HepG2 (cell line): Measurements from ENCODE around the gene PTBP2. TPM values are rescaled to one million over a fixed set of nuclear protein-coding genes. Genes with fewer than 3 reads are reported as not detected.

Experiments used
- CENPX ChIP-seq: sonication (generic); formaldehyde crosslinking; IDR thresholded peaks from 2 replicates; pipeline ENCODE4 v1.9.0; 2021; ENCODE audit warnings: mild to moderate bottlenecking, missing genetic modification reagents, moderate library complexity
- HBP1 ChIP-seq: IDR thresholded peaks from 2 replicates; pipeline ENCODE4 v1.6.1; 2016; ENCODE audit warnings: low read depth, control low read depth
- IKZF5 ChIP-seq: IDR thresholded peaks from 2 replicates; pipeline ENCODE4 v1.6.1; 2018; ENCODE audit warnings: missing genetic modification reagents, mild to moderate bottlenecking, missing compliant biosample characterization
- TFDP1 ChIP-seq: IDR thresholded peaks from 2 replicates; pipeline ENCODE4 v1.6.1; 2016; ENCODE audit warnings: missing compliant biosample characterization, missing genetic modification reagents, borderline replicate concordance
- ZBTB25 ChIP-seq: IDR thresholded peaks from 2 replicates; pipeline ENCODE4 v1.6.1; 2018; ENCODE audit warnings: missing genetic modification reagents
- ZNF329 ChIP-seq: sonication (generic); formaldehyde crosslinking; IDR thresholded peaks from 2 replicates; pipeline ENCODE4 v1.9.0; 2021; ENCODE audit warnings: low read depth, mild to moderate bottlenecking, missing genetic modification reagents
- ZNF383 ChIP-seq: sonication (generic); formaldehyde crosslinking; IDR thresholded peaks from 2 replicates; pipeline ENCODE4 v1.4.0; 2020; ENCODE audit warnings: missing genetic modification reagents, mild to moderate bottlenecking, borderline replicate concordance
- ZNF816 ChIP-seq: sonication (generic); formaldehyde crosslinking; IDR thresholded peaks from 2 replicates; pipeline ENCODE4 v1.8.0; 2022; ENCODE audit warnings: missing genetic modification reagents, mild to moderate bottlenecking, borderline replicate concordance
- polyA plus RNA-seq, 8 experiments: library from polyadenylated mRNA; depleted of rRNA in 3 of 8; stranded (reverse) in 7 of 8; unstranded in 1 of 8; fragments of >200 nt; fragmentation: Illumina TruSeq in 4 of 8; extraction: Trizol in 4 of 8; gene quantifications; 2 replicates each; pipeline versions ENCODE4 v1.2.1 to v1.2.3, GENCODE V29; 2011 to 2016; ENCODE audit warnings: low read depth in 4 of 8, missing spikeins in 1 of 8, mixed read lengths in 1 of 8; ENCODE audit not compliant: insufficient read depth in 1 of 8
- total RNA-seq, 5 experiments: library from RNA; depleted of rRNA; stranded (reverse); fragments of >200 nt; fragmentation: Illumina TruSeq; extraction: Trizol; gene quantifications; 2 replicates each; pipeline ENCODE4 v1.2.3, GENCODE V29; 2016; ENCODE audit warnings: low read depth in 1 of 5
- TF ChIP-seq, protein P1 (sequence below): IDR thresholded peaks from 2 replicates; pipeline ENCODE4 v1.4.0; 2020; ENCODE audit warnings: mild to moderate bottlenecking, missing genetic modification reagents
- TF ChIP-seq, protein P2 (sequence below): sonication (generic); formaldehyde crosslinking; IDR thresholded peaks from 2 replicates; pipeline ENCODE4 v1.4.0; 2020; ENCODE audit warnings: mild to moderate bottlenecking, missing genetic modification reagents, borderline replicate concordance
- TF ChIP-seq, protein P3 (sequence below): sonication (generic); formaldehyde crosslinking; IDR thresholded peaks from 2 replicates; pipeline ENCODE4 v1.5.0; 2020; ENCODE audit warnings: mild to moderate bottlenecking, missing genetic modification reagents, borderline replicate concordance

The PTBP2 gene
- total and polyA plus RNA-seq, 2 of the 13 experiments (the other 11 are each of a cell fraction or from before 2014, with no cell fraction given), result 10.5 to 14.1 TPM

GRCh38 chr1:96721416-96722160 lies at the start of gene PTBP2 (continued):
- TF ChIP-seq, protein P1, sequence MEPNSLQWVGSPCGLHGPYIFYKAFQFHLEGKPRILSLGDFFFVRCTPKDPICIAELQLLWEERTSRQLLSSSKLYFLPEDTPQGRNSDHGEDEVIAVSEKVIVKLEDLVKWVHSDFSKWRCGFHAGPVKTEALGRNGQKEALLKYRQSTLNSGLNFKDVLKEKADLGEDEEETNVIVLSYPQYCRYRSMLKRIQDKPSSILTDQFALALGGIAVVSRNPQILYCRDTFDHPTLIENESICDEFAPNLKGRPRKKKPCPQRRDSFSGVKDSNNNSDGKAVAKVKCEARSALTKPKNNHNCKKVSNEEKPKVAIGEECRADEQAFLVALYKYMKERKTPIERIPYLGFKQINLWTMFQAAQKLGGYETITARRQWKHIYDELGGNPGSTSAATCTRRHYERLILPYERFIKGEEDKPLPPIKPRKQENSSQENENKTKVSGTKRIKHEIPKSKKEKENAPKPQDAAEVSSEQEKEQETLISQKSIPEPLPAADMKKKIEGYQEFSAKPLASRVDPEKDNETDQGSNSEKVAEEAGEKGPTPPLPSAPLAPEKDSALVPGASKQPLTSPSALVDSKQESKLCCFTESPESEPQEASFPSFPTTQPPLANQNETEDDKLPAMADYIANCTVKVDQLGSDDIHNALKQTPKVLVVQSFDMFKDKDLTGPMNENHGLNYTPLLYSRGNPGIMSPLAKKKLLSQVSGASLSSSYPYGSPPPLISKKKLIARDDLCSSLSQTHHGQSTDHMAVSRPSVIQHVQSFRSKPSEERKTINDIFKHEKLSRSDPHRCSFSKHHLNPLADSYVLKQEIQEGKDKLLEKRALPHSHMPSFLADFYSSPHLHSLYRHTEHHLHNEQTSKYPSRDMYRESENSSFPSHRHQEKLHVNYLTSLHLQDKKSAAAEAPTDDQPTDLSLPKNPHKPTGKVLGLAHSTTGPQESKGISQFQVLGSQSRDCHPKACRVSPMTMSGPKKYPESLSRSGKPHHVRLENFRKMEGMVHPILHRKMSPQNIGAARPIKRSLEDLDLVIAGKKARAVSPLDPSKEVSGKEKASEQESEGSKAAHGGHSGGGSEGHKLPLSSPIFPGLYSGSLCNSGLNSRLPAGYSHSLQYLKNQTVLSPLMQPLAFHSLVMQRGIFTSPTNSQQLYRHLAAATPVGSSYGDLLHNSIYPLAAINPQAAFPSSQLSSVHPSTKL, result peak; percentile 40; the same call in 1 of the 2 replicates
- TF ChIP-seq CENPX, result no peak
- TF ChIP-seq, protein P2, sequence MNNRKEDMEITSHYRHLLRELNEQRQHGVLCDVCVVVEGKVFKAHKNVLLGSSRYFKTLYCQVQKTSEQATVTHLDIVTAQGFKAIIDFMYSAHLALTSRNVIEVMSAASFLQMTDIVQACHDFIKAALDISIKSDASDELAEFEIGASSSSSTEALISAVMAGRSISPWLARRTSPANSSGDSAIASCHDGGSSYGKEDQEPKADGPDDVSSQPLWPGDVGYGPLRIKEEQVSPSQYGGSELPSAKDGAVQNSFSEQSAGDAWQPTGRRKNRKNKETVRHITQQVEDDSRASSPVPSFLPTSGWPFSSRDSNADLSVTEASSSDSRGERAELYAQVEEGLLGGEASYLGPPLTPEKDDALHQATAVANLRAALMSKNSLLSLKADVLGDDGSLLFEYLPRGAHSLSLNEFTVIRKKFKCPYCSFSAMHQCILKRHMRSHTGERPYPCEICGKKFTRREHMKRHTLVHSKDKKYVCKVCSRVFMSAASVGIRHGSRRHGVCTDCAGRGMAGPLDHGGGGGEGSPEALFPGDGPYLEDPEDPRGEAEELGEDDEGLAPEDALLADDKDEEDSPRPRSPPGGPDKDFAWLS (CRISPR knock-in tag), result no peak
- no peak for TF ChIP-seq IKZF5 (CRISPR knock-in tag)
- TF ChIP-seq ZNF816 (CRISPR knock-in tag), result no peak
- TF ChIP-seq, protein P3, sequence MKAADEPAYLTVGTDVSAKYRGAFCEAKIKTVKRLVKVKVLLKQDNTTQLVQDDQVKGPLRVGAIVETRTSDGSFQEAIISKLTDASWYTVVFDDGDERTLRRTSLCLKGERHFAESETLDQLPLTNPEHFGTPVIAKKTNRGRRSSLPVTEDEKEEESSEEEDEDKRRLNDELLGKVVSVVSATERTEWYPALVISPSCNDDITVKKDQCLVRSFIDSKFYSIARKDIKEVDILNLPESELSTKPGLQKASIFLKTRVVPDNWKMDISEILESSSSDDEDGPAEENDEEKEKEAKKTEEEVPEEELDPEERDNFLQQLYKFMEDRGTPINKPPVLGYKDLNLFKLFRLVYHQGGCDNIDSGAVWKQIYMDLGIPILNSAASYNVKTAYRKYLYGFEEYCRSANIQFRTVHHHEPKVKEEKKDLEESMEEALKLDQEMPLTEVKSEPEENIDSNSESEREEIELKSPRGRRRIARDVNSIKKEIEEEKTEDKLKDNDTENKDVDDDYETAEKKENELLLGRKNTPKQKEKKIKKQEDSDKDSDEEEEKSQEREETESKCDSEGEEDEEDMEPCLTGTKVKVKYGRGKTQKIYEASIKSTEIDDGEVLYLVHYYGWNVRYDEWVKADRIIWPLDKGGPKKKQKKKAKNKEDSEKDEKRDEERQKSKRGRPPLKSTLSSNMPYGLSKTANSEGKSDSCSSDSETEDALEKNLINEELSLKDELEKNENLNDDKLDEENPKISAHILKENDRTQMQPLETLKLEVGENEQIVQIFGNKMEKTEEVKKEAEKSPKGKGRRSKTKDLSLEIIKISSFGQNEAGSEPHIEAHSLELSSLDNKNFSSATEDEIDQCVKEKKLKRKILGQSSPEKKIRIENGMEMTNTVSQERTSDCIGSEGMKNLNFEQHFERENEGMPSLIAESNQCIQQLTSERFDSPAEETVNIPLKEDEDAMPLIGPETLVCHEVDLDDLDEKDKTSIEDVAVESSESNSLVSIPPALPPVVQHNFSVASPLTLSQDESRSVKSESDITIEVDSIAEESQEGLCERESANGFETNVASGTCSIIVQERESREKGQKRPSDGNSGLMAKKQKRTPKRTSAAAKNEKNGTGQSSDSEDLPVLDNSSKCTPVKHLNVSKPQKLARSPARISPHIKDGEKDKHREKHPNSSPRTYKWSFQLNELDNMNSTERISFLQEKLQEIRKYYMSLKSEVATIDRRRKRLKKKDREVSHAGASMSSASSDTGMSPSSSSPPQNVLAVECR (CRISPR knock-in tag), result peak; percentile 56
- no peak for TF ChIP-seq ZBTB25
- TF ChIP-seq ZNF329, result no peak
- TF ChIP-seq HBP1 (CRISPR knock-in tag), result no peak
- TF ChIP-seq TFDP1, result peak; percentile 56; the same call in 1 of the 2 replicates
- TF ChIP-seq ZNF383, result no peak
